Heart left ventricle (tissue), 16 donors: Measurements from ENCODE around the gene CHSY3. TPM values are rescaled to one million over a fixed set of nuclear protein-coding genes. Genes with fewer than 3 reads are reported as not detected.

Experiments used
- ATAC-seq, 4 donors: fragments of 200-7000 bp; cut with Tn5 transposase; one replicate each; pipeline ENCODE4 v1.9.1; 2020 to 2022; ENCODE audit warnings: moderate library complexity in 4 of 4, mild to moderate bottlenecking in 3 of 4, moderate number of reproducible peaks in 1 of 4
- DNase-seq, 5 donors: peaks; one replicate each; pipeline ENCODE4 v3.0.0-alpha.2; 2020
- H3K27ac ChIP-seq, 12 donors: fragments of 200-600 bp; sonication (generic) in 4 of 12; one replicate each; pipeline versions ENCODE4 v1.5.0 to v1.8.0; 2016 to 2022; ENCODE audit warnings: mild to moderate bottlenecking in 2 of 12
- H3K27me3 ChIP-seq, 9 donors: fragments of 200-600 bp; sonication (generic) in 2 of 9; one replicate each; pipeline versions ENCODE4 v1.5.1 to v1.8.0; 2016 to 2022; ENCODE audit warnings: mild to moderate bottlenecking in 3 of 9
- H3K36me3 ChIP-seq, 9 donors: fragments of 200-600 bp; sonication (generic) in 2 of 9; one replicate each; pipeline versions ENCODE4 v1.5.0 to v1.8.0; 2018 to 2022; ENCODE audit warnings: mild to moderate bottlenecking in 2 of 9
- H3K4me1 ChIP-seq, 12 donors: fragments of 200-600 bp; sonication (generic) in 4 of 12; one replicate each; pipeline versions ENCODE4 v1.5.0 to v1.8.0; 2016 to 2022; ENCODE audit warnings: mild to moderate bottlenecking in 3 of 12
- H3K4me3 ChIP-seq, 12 donors: fragments of 200-600 bp; sonication (generic) in 4 of 12; one replicate each; pipeline versions ENCODE4 v1.5.0 to v1.8.0; 2017 to 2022; ENCODE audit warnings: mild to moderate bottlenecking in 9 of 12, moderate library complexity in 4 of 12
- H3K9me3 ChIP-seq, 12 donors: fragments of 200-600 bp; sonication (generic) in 4 of 12; one replicate each; pipeline versions ENCODE4 v1.5.0 to v1.8.0; 2016 to 2022; ENCODE audit warnings: mild to moderate bottlenecking in 1 of 12
- POLR2A ChIP-seq, 2 donors: fragments of 450-650 bp; IDR thresholded peaks; one replicate each; pipeline ENCODE4 v1.6.1; 2017; ENCODE audit warnings: antibody characterized with exemption in 2 of 2, mild to moderate bottlenecking in 2 of 2, moderate library complexity in 2 of 2
- WGBS, 4 donors: extraction: QIAGEN DNeasy Blood & Tissue Kit in 2 of 4; methylation state at CpG; one replicate each; pipeline versions ENCODE4 v1.1.5 to v1.1.7; 2013 to 2018; 5-methylcytosine and 5-hydroxymethylcytosine counted together
- intact Hi-C, 10 donors: fragments of 100-400 bp; cut with DNase I; formaldehyde crosslinking; loops; one replicate each; pipeline versions ENCODE4 v1.11.1 to v1.14.2; 2022
- polyA plus RNA-seq, 2 donors: library from polyadenylated mRNA; stranded (reverse); fragments of 200-250 nt; gene quantifications; one replicate each; pipeline ENCODE4 v1.2.3, GENCODE V29; 2013
- total RNA-seq, 9 donors: library from RNA; depleted of rRNA in 2 of 9; stranded (reverse); fragments of >200 nt in 2 of 9; fragmentation: NEBNext Ultra II Directional in 3 of 9; extraction: Animal tissue kit (Norgen Biotek cat#: 25700) in 3 of 9; gene quantifications; one replicate each; pipeline versions ENCODE4 v1.1.0 to v1.2.4, GENCODE V29; 2016 to 2023
- TF ChIP-seq, protein P1 (sequence below), 12 donors: fragments of 200-600 bp; sonication (generic) in 4 of 12; IDR thresholded peaks; one replicate each; pipeline versions ENCODE4 v1.5.0 to v1.8.0; 2018 to 2022; ENCODE audit warnings: antibody characterized with exemption in 12 of 12, mild to moderate bottlenecking in 5 of 12
- donor health status: ischemic (EF 13 %, LVEDD 7.1; RV severe dilation, severe dysfunction).
- donor health status: healthy with polysubstance abuse.
- donor health status: DM: no; HTN: yes; CAD: no.
- donor health status: DM: no; HTN: no; CAD: no.
- donor health status: ischemic (EF 25% LVEDD 6.9; RV normal size, moderate dysfunction).
- donor health status: ischemic (EF 25% LVEDD 5.7; RV mildly dilated, moderate dysfunction).
- donor health status: healthy.
- donor health status: DM: yes; HTN: yes; CAD: no.
- donor health status: ischemic (EF 35%, LVEDD 5.7; RV mildly dilated, moderate dysfunction).
- donor health status: nonischemic (EF 11% LVEDD 7.7; RV severe dilation, severe dysfunction).
- donor health status: DM: yes; HTN: yes; CAD: no.
- donor health status: PGD.
- donor health status: ischemic (EF 29% LVEDD 5.4; RV normal size, mild dysfunction).
- donor health status: nonischemic (EF 23%, LVEDD 6.1; RV moderate dilation, normal function).

CHSY3 gene
- total and polyA plus RNA-seq, 11 donors = 0.04 to 2.9 (median 1.0) TPM

DNA sequence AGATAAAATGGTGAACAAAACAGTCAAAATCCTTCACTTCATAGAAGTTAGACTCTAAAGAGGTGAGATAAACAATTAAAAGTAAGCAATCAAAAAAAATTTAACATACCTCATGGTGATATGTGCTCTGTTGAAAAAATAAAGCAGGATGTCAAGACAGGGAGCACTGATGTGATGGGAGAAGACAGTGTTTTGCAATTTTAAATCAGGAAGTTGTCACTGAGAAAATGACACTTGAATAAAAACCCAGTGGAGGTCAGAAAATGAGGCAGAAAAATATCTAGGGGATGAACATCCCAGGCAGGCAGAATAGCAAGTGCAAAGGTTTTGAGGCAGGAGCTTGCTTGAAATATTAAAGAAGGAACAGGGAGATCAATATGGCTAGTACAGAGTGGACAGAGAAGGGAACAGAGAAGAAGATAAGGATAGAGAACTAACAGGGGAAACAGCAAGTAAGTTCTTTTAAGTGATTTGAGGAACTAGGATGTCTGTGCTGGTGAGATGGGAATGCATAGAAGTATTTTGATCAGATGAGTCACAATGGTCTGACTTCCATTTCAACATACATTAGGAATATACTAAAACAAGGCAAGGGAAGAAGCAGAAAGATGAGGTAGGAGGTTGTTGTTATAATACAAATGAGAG is 130.4 kb downstream of the CHSY3 start:
- DNase-seq = no peak
- Histone ChIP-seq H3K36me3 (no peaks in the 10 kb centered on the region), H3K27me3 (no peaks in the 10 kb centered on the region), H3K9me3 (no peaks in the 10 kb centered on the region), H3K4me3 (no peak overlapping the region), H3K4me1 (peaks cover 0 to 12% (median 0%) of the 10 kb centered on the region in 12 donors), H3K27ac (no peak overlapping the region)
- intact Hi-C loops = no loop called here
- ATAC-seq = no peak
- TF ChIP-seq, protein P1, sequence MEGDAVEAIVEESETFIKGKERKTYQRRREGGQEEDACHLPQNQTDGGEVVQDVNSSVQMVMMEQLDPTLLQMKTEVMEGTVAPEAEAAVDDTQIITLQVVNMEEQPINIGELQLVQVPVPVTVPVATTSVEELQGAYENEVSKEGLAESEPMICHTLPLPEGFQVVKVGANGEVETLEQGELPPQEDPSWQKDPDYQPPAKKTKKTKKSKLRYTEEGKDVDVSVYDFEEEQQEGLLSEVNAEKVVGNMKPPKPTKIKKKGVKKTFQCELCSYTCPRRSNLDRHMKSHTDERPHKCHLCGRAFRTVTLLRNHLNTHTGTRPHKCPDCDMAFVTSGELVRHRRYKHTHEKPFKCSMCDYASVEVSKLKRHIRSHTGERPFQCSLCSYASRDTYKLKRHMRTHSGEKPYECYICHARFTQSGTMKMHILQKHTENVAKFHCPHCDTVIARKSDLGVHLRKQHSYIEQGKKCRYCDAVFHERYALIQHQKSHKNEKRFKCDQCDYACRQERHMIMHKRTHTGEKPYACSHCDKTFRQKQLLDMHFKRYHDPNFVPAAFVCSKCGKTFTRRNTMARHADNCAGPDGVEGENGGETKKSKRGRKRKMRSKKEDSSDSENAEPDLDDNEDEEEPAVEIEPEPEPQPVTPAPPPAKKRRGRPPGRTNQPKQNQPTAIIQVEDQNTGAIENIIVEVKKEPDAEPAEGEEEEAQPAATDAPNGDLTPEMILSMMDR (IDR thresholded peaks at IDR 0.05) = no peak
- TF ChIP-seq POLR2A (IDR thresholded peaks at IDR 0.05) = no peak

DNA sequence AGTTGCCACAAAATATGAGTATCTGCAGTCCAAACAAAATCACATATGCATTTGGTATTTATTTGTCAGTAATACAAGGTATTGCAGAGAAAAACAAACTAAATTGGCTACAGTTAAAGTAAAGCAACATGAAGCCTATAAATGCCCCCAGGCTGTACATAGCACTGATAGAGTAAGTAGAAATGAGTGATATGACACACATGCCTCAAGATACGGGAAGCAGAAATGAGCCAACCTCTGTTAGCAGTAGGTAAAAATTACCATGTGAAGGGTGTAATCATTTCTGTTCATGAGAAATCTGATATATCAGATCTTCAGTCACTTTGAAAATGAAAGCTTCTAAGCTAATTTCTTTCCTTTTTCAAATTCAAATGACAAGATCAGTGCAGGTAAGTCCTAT is 131.1 kb downstream of the CHSY3 start:
- 73 to 89% (median 84%) methylated on average over 1 of the region's 1 CpG for WGBS, 4 donors
- no peaks in the 10 kb centered on the region for H3K27me3 ChIP-seq
- TF ChIP-seq, protein P1 (IDR thresholded peaks at IDR 0.05) = no peak
- TF ChIP-seq POLR2A (IDR thresholded peaks at IDR 0.05) = no peak
- no peak for DNase-seq
- no peaks in the 10 kb centered on the region for H3K9me3 ChIP-seq
- intact Hi-C loops = no loop called here
- no peak for ATAC-seq
- no peak overlapping the region for H3K4me3 ChIP-seq
- peaks cover 0 to 12% (median 0%) of the 10 kb centered on the region in 12 donors for H3K4me1 ChIP-seq
- H3K27ac ChIP-seq = no peak overlapping the region
- H3K36me3 ChIP-seq = no peaks in the 10 kb centered on the region

DNA sequence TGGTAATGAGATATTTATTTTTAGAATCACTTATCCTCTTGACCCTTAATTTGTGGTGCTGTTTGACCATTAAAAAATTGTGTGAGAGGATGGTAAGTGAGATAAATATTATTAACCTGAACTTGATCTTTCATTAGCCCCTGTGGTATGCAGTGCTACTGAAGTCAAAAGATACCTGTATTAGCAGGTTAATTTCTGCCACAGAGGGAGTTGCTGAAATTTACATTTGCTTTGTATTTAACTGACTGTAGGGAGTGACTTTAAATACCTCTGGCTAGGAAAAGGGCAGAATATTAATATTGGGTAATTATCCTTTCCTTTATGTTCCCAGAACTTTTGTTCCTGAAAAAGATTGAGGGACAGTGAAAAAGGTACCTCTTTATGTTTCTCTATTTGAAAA is 133.6 kb downstream of the CHSY3 start:
- H3K27ac ChIP-seq = no peak overlapping the region
- H3K4me1 ChIP-seq = peaks cover 0 to 12% (median 0%) of the 10 kb centered on the region in 12 donors
- no peaks in the 10 kb centered on the region for H3K9me3 ChIP-seq
- intact Hi-C loops = no loop called here
- DNase-seq (no peak), ATAC-seq (no peak)
- H3K27me3 ChIP-seq = no peaks in the 10 kb centered on the region
- H3K4me3 ChIP-seq = no peak overlapping the region
- no peaks in the 10 kb centered on the region for H3K36me3 ChIP-seq
- TF ChIP-seq, protein P1 (IDR thresholded peaks at IDR 0.05) = no peak
- TF ChIP-seq POLR2A (IDR thresholded peaks at IDR 0.05) = no peak

DNA sequence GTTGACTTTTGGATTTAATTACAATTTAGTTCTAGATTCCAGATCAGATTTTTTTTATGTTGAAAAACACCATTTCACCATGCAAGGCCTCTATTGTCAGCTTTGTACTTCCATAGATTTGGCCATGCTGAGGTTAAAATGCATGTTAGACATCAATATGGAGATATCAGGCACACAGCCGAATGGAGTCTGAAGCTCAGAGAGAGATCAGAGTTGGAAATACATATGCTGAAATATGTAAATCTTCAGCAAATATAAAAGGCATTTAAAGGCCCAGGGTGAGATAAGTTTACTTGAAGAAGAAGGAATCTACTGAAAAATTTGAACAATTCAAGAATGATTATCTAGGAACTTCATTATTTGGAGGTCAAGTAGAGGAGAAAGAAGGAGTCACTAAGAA is 139.6 kb downstream of the CHSY3 start:
- TF ChIP-seq POLR2A (IDR thresholded peaks at IDR 0.05) = no peak
- TF ChIP-seq, protein P1 (IDR thresholded peaks at IDR 0.05) = no peak
- Histone ChIP-seq H3K9me3 (no peaks in the 10 kb centered on the region), H3K36me3 (no peaks in the 10 kb centered on the region), H3K27me3 (no peaks in the 10 kb centered on the region), H3K27ac (no peak overlapping the region), H3K4me3 (no peak overlapping the region), H3K4me1 (no peaks in the 10 kb centered on the region)
- 90 to 100% (median 94%) methylated on average over 1 of the region's 1 CpG for WGBS, 4 donors
- intact Hi-C loops = no loop called here
- DNase-seq (no peak), ATAC-seq (no peak)
